Suprapubic skin (tissue), 3 donors: ENCODE results near the gene SIMC1.
"Not testable (repeated sequence)": the region's sequence is repeated elsewhere in the genome, so short reads cannot be mapped to it uniquely, and the experiment has no call there.

Experiments
- CTCF ChIP-seq, 2 donors: fragments of 200-600 bp in 1 of 2; fragments of 450-650 bp in 1 of 2; sonication (generic) in 1 of 2; IDR thresholded peaks; one replicate each; pipeline ENCODE4 v1.5.1; 2016 to 2019; ENCODE audit warnings: antibody characterized with exemption in 2 of 2, mild to moderate bottlenecking in 1 of 2, moderate library complexity in 1 of 2
- POLR2A ChIP-seq, 2 donors: fragments of 450-650 bp; IDR thresholded peaks; one replicate each; pipeline ENCODE4 v1.6.1; 2017; ENCODE audit warnings: antibody characterized with exemption in 2 of 2, mild to moderate bottlenecking in 2 of 2, moderate library complexity in 2 of 2

- not testable (repeated sequence) for TF ChIP-seq POLR2A, CTCF (IDR thresholded peaks at IDR 0.05)
Observed at GRCh38 chr5:176250691-176251090, 12.5 kb downstream of the SIMC1 start.
